ENCODE results near the gene ACTR1B.

Gene ACTR1B

DNA sequence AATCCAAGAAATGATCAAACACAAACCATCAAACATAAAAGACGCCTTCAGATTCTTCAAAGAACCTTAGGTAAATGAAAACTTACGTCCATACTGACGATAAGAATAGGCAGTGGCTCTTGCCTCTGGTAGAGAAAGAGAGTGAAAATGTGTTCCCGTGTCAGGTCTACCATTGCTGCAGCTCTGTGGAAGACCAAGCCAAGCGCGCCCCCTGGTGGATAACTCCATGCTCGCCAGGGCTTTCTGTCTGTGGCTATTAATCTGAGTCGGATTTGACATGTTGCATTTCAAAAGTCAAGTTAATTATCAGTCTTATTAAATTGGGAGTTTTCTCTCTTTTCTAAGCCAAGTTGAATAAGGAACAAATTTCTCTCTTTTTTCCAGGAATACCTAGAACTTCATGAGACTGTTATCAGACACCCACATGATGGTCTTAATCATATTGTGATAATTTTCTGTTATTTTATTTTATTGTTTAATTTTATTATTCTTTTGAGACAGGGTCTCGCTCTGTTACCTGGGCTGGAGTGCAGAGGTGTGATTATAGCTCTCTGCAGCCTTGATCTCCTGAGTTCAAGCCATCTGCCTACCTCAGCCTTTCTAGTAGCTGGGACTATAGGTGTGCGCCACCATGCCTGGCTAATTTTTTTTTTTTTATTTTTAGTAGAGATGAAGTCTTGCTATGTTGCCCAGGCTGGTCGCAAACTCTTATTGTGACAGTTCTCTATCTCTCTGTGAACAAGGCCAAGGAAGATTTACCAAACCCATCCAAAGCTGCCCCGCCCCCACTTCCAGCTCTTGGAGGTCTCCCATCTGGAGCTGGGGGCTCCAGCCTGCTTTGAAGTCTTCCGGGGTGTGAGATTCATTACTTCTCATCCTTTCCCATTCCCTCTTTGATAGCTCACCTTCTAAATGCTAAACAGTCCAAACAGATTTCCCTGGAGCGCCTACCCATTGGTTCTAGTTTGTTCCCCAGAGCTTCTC is 33.7 kb upstream of the ACTR1B start:
- no peak overlapping the region for H3K9ac ChIP-seq (ENCODE audit: low read length)

DNA sequence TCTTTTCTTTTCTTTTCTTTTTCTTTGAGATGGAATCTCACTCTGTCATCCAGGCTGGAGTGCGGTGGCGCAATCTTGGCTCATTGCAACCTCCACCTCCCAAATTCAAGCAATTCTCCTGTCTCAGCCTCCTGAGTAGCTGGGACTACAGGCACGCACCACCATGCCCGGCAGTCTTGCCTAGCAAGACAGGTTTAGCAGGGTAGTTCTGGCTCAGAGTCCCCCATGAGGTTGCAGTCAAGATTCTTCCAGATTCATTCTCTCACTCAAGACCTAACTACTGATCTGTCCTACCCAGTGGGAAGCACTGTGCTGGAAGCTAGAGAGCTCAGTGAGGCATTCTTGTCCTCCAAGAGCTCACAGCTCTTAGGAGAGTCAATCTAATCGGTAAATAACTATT is 31.9 kb upstream of the ACTR1B start:
- no peak overlapping the region for H3K4me3 ChIP-seq (ENCODE audit: insufficient read depth, low read length, poor library complexity, severe bottlenecking)
- no peaks in the 10 kb centered on the region for H3K27me3 ChIP-seq (ENCODE audit: low read length)
- no peak overlapping the region for H3K4me2 ChIP-seq (ENCODE audit: low read depth, low read length, poor library complexity, severe bottlenecking)
- no peaks in the 10 kb centered on the region for H3K9me2 ChIP-seq (replicated peaks; ENCODE audit: insufficient read depth, low read length)
- H2AFZ ChIP-seq (ENCODE audit: low read depth, low read length, severe bottlenecking) = no peak overlapping the region
- no peak overlapping the region for H3K9ac ChIP-seq (ENCODE audit: low read length)
- no peaks in the 10 kb centered on the region for H4K20me1 ChIP-seq (ENCODE audit: low read depth, low read length)
- no peak for TF ChIP-seq EZH2phosphoT487 (conservative IDR thresholded peaks at IDR 0.05; ENCODE audit: low read length)
- TF ChIP-seq, protein P1, sequence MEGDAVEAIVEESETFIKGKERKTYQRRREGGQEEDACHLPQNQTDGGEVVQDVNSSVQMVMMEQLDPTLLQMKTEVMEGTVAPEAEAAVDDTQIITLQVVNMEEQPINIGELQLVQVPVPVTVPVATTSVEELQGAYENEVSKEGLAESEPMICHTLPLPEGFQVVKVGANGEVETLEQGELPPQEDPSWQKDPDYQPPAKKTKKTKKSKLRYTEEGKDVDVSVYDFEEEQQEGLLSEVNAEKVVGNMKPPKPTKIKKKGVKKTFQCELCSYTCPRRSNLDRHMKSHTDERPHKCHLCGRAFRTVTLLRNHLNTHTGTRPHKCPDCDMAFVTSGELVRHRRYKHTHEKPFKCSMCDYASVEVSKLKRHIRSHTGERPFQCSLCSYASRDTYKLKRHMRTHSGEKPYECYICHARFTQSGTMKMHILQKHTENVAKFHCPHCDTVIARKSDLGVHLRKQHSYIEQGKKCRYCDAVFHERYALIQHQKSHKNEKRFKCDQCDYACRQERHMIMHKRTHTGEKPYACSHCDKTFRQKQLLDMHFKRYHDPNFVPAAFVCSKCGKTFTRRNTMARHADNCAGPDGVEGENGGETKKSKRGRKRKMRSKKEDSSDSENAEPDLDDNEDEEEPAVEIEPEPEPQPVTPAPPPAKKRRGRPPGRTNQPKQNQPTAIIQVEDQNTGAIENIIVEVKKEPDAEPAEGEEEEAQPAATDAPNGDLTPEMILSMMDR (IDR thresholded peaks at IDR 0.05; ENCODE audit: insufficient read depth, low read length, poor library complexity, severe bottlenecking) = no peak
- H3F3A ChIP-seq (ENCODE audit: insufficient read depth) = no peaks in the 10 kb centered on the region
- H3K36me3 ChIP-seq (ENCODE audit: low read length) = no peaks in the 10 kb centered on the region
- no peaks in the 10 kb centered on the region for H3K9me3 ChIP-seq (ENCODE audit: insufficient read depth, low read length)
- H3K27ac ChIP-seq (ENCODE audit: low read depth, low read length) = no peak overlapping the region
- H3K79me2 ChIP-seq (ENCODE audit: insufficient read depth, low read length) = no peaks in the 10 kb centered on the region

More for the DNA sequence above, 33.7 kb upstream of the ACTR1B start:
- peak overlapping the region; percentile 15 for H3K4me2 ChIP-seq (ENCODE audit: low read depth, low read length, poor library complexity, severe bottlenecking)
- H3K4me3 ChIP-seq (ENCODE audit: insufficient read depth, low read length, poor library complexity, severe bottlenecking) = no peak overlapping the region
- H3K36me3 ChIP-seq (ENCODE audit: low read length) = no peaks in the 10 kb centered on the region
- no peaks in the 10 kb centered on the region for H3K9me2 ChIP-seq (replicated peaks; ENCODE audit: insufficient read depth, low read length)
- H3F3A ChIP-seq (ENCODE audit: insufficient read depth) = no peaks in the 10 kb centered on the region
- TF ChIP-seq EZH2phosphoT487 (conservative IDR thresholded peaks at IDR 0.05; ENCODE audit: low read length) = no peak
- TF ChIP-seq, protein P1 (IDR thresholded peaks at IDR 0.05; ENCODE audit: insufficient read depth, low read length, poor library complexity, severe bottlenecking) = peak; percentile 88
- no peak overlapping the region for H2AFZ ChIP-seq (ENCODE audit: low read depth, low read length, severe bottlenecking)
- no peaks in the 10 kb centered on the region for H4K20me1 ChIP-seq (ENCODE audit: low read depth, low read length)
- no peaks in the 10 kb centered on the region for H3K27me3 ChIP-seq (ENCODE audit: low read length)
- H3K9me3 ChIP-seq (ENCODE audit: insufficient read depth, low read length) = no peaks in the 10 kb centered on the region
- H3K79me2 ChIP-seq (ENCODE audit: insufficient read depth, low read length) = no peaks in the 10 kb centered on the region
- H3K27ac ChIP-seq (ENCODE audit: low read depth, low read length) = no peak overlapping the region

DNA sequence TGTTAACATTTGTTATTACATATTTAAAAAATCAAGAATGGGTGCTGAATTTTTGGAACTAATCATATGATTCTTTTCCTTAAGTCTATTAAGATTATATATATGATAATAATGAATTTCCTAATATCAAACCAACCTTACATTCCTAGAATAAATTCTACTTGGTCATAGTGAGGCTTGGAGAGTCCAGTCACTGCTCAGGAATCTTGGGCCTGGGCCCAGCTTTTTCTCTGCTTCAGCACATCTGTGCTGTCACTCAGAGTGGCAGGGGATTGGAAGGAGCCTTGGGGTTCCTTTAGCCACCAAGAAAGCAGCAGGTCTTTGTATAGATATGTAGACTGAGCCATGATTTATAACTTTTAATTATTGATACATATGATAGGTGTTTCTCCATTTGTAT is 29.6 kb upstream of the ACTR1B start:
- H3F3A ChIP-seq (ENCODE audit: insufficient read depth) = no peaks in the 10 kb centered on the region
- no peaks in the 10 kb centered on the region for H3K79me2 ChIP-seq (ENCODE audit: insufficient read depth, low read length)
- no peaks in the 10 kb centered on the region for H3K9me3 ChIP-seq (ENCODE audit: insufficient read depth, low read length)
- no peak overlapping the region for H3K9ac ChIP-seq (ENCODE audit: low read length)
- no peak overlapping the region for H3K4me3 ChIP-seq (ENCODE audit: insufficient read depth, low read length, poor library complexity, severe bottlenecking)
- H3K27me3 ChIP-seq (ENCODE audit: low read length) = no peaks in the 10 kb centered on the region
- H3K27ac ChIP-seq (ENCODE audit: low read depth, low read length) = no peak overlapping the region
- H3K36me3 ChIP-seq (ENCODE audit: low read length) = no peaks in the 10 kb centered on the region
- no peak overlapping the region for H3K4me2 ChIP-seq (ENCODE audit: low read depth, low read length, poor library complexity, severe bottlenecking)
- no peaks in the 10 kb centered on the region for H3K9me2 ChIP-seq (replicated peaks; ENCODE audit: insufficient read depth, low read length)
- no peaks in the 10 kb centered on the region for H4K20me1 ChIP-seq (ENCODE audit: low read depth, low read length)
- H2AFZ ChIP-seq (ENCODE audit: low read depth, low read length, severe bottlenecking) = no peak overlapping the region
- TF ChIP-seq, protein P1 (IDR thresholded peaks at IDR 0.05; ENCODE audit: insufficient read depth, low read length, poor library complexity, severe bottlenecking) = no peak
- TF ChIP-seq EZH2phosphoT487 (conservative IDR thresholded peaks at IDR 0.05; ENCODE audit: low read length) = no peak

Data from SU-DHL-6 (cell line).